Endodermal cell (in vitro differentiated cells): Measurements from ENCODE around the gene C4orf50. TPM values are rescaled to one million over a fixed set of nuclear protein-coding genes. Genes with fewer than 3 reads are reported as not detected.
A peak's percentile ranks its signal among the peaks of the same experiment; 100 is the strongest.
"Not testable (repeated sequence)": the region's sequence is repeated elsewhere in the genome, so short reads cannot be mapped to it uniquely, and the experiment has no call there.

Experiments used
- DNase-seq: peaks from one replicate; pipeline ENCODE4 v3.0.0-alpha.2; 2017
- H3K27ac ChIP-seq: 2 replicates; pipeline ENCODE4 v1.5.1; 2013; ENCODE audit warnings: mild to moderate bottlenecking, low read depth, low read length, moderate library complexity
- H3K27me3 ChIP-seq: 2 replicates; pipeline ENCODE4 v1.6.1; 2013; ENCODE audit warnings: mild to moderate bottlenecking, low read length, moderate library complexity; ENCODE audit not compliant: insufficient read depth, control insufficient read depth, poor library complexity, severe bottlenecking
- H3K36me3 ChIP-seq: 2 replicates; pipeline ENCODE4 v1.7.0; 2013; ENCODE audit warnings: mild to moderate bottlenecking, low read length, moderate library complexity; ENCODE audit not compliant: control insufficient read depth, insufficient read depth
- H3K4me1 ChIP-seq: one replicate; pipeline ENCODE4 v1.7.0; 2013; ENCODE audit warnings: low read length; ENCODE audit not compliant: control insufficient read depth, insufficient read depth
- H3K4me3 ChIP-seq: 2 replicates; pipeline ENCODE4 v1.5.1; 2013; ENCODE audit warnings: mild to moderate bottlenecking, low read length, moderate library complexity
- H3K9ac ChIP-seq: 2 replicates; pipeline ENCODE4 v1.6.1; 2013; ENCODE audit warnings: mild to moderate bottlenecking, low read length, moderate library complexity; ENCODE audit not compliant: poor library complexity, severe bottlenecking; ENCODE audit errors: extremely low read depth
- H3K9me3 ChIP-seq: 2 replicates; pipeline ENCODE4 v1.6.1; 2013; ENCODE audit warnings: mild to moderate bottlenecking, low read length, moderate library complexity; ENCODE audit not compliant: control insufficient read depth
- H3K27ac Mint-ChIP-seq: 2 replicates; pipeline ENCODE4 v1.8.0; 2020; ENCODE audit warnings: mixed read lengths
- H3K27me3 Mint-ChIP-seq: 2 replicates; pipeline ENCODE4 v1.8.0; 2021; ENCODE audit warnings: mild to moderate bottlenecking, mixed read lengths; ENCODE audit not compliant: insufficient read depth
- H3K36me3 Mint-ChIP-seq: 2 replicates; pipeline ENCODE4 v1.8.0; 2020; ENCODE audit warnings: low read depth, mixed read lengths
- H3K4me1 Mint-ChIP-seq: 2 replicates; pipeline ENCODE4 v1.8.0; 2020; ENCODE audit warnings: mixed read lengths
- H3K4me3 Mint-ChIP-seq: 2 replicates; pipeline ENCODE4 v1.8.0; 2020; ENCODE audit warnings: mild to moderate bottlenecking, moderate library complexity, mixed read lengths
- H3K9me3 Mint-ChIP-seq: 2 replicates; pipeline ENCODE4 v1.8.0; 2020; ENCODE audit warnings: mild to moderate bottlenecking, mixed read lengths
- CTCF ChIP-seq: fragments of 200-600 bp; sonication (generic); conservative IDR thresholded peaks from 2 replicates; pipeline ENCODE4 v1.5.0; 2021; ENCODE audit warnings: antibody characterized with exemption, mild to moderate bottlenecking
- WGBS, 2 experiments: methylation state at CpG; one replicate each; pipeline versions ENCODE4 v1.1.5 to v1.1.7; 2013; ENCODE audit warnings: missing lambda C conversion rate in 2 of 2, mixed read lengths in 1 of 2; ENCODE audit not compliant: insufficient coverage in 1 of 2, insufficient read length in 1 of 2; 5-methylcytosine and 5-hydroxymethylcytosine counted together
- total RNA-seq, 2 donors: library from RNA; stranded (reverse); fragmentation: NEBNext Ultra II Directional in 1 of 2; extraction: Animal tissue kit (Norgen Biotek cat#: 25700) in 1 of 2; gene quantifications; 2 replicates in 1 of 2; 3 replicates in 1 of 2; pipeline ENCODE4 v1.2.1, GENCODE V29; 2021

C4orf50 gene
- total RNA-seq, 2 donors from 2014 or later, result 0.84 to 1.6 TPM

DNA sequence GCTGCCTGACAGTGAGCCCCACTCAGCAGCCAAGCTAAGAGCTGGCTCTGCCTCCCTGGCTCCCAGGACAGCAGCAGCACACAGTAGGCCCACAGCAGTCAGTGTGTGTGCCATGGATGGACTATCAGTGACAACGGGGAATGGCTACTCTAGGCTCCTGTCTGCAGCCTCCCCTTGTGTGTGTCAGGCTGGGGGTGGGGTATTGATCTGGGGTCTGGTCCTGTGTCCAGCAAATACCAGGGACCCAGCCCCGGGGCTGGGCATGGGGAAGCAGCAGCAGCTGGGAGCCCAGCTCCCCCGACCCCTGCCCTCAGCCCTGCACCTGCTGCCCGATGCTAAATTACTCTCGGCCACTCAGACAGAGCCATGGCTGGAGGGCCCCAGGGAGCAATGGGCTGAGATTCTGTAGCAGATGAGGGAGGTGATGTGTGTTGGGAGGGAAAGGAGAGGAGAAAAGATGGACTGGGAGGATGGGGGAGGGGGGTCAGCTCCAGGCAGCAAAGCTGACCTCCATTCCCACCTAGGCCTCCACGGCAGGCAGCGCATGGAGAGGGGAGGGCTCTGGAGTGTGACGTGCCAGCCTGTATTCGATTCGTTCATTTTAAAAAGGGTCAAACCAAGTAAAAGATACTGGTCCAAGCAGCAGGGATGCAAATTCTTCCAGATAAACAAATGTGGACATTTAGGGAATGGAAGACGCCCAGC is 64.0 kb downstream of the C4orf50 start:
- Mint-ChIP-seq H3K36me3 (no peaks in the 10 kb centered on the region), H3K27ac (no peak overlapping the region), H3K4me3 (no peak overlapping the region), H3K27me3 (peaks cover 7% of the 10 kb centered on the region), H3K4me1 (peaks cover 2% of the 10 kb centered on the region), H3K9me3 (no peaks in the 10 kb centered on the region)
- no peak for TF ChIP-seq CTCF
- Histone ChIP-seq H3K9me3 (no peaks in the 10 kb centered on the region), H3K4me3 (no peak overlapping the region), H3K9ac (no peak overlapping the region), H3K4me1 (no peaks in the 10 kb centered on the region), H3K36me3 (no peaks in the 10 kb centered on the region), H3K27ac (peak overlapping the region; percentile 98), H3K27me3 (no peaks in the 10 kb centered on the region)
- peak; percentile 35 for DNase-seq
- 90 to 94% methylated on average over 8 to 11 of the region's 11 CpGs for WGBS, 2 experiments

GRCh38 chr4:5952975-5953951 is 65.0 kb downstream of the C4orf50 start:
- Mint-ChIP-seq H3K27ac (no peak overlapping the region), H3K27me3 (peaks cover 7% of the 10 kb centered on the region), H3K36me3 (no peaks in the 10 kb centered on the region), H3K4me3 (no peak overlapping the region), H3K9me3 (no peaks in the 10 kb centered on the region), H3K4me1 (peaks cover 2% of the 10 kb centered on the region)
- Histone ChIP-seq H3K4me3 (no peak overlapping the region), H3K9me3 (no peaks in the 10 kb centered on the region), H3K27ac (peak overlapping the region; percentile 79), H3K27me3 (no peaks in the 10 kb centered on the region), H3K4me1 (no peaks in the 10 kb centered on the region), H3K36me3 (no peaks in the 10 kb centered on the region), H3K9ac (no peak overlapping the region)
- DNase-seq, result peak; percentile 38
- TF ChIP-seq CTCF, result no peak
- WGBS, 2 experiments, result 90 to 92% methylated on average over 11 to 13 of the region's 13 CpGs

- DNase-seq, result peak; percentile 42
- Mint-ChIP-seq H3K27ac (no peak overlapping the region), H3K9me3 (peaks cover 3% of the 10 kb centered on the region)
Observed at GRCh38 chr4:5952286-5952974, 65.8 kb downstream of the C4orf50 start.

GRCh38 chr4:5946653-5947052 is 71.6 kb downstream of the C4orf50 start:
- H3K9me3 Mint-ChIP-seq, result peaks cover 12% of the 10 kb centered on the region
- H3K4me1 Mint-ChIP-seq, result peaks cover 23% of the 10 kb centered on the region
- not testable (repeated sequence) for H3K4me3 Mint-ChIP-seq

More at GRCh38 chr4:5952286-5952974, 65.8 kb downstream of the C4orf50 start:
- Histone ChIP-seq H3K9me3 (peaks cover 8% of the 10 kb centered on the region), H3K27me3 (no peaks in the 10 kb centered on the region), H3K4me3 (no peak overlapping the region), H3K9ac (no peak overlapping the region), H3K27ac (no peak overlapping the region), H3K36me3 (no peaks in the 10 kb centered on the region), H3K4me1 (no peaks in the 10 kb centered on the region)
- H3K27me3 Mint-ChIP-seq, result peaks cover 10% of the 10 kb centered on the region
- H3K4me1 Mint-ChIP-seq, result peaks cover 2% of the 10 kb centered on the region
- no peak overlapping the region for H3K4me3 Mint-ChIP-seq
- WGBS, 2 experiments, result 92 to 93% methylated on average over 13 to 22 of the region's 22 CpGs
- no peak for TF ChIP-seq CTCF
- H3K36me3 Mint-ChIP-seq, result no peaks in the 10 kb centered on the region

More at GRCh38 chr4:5946653-5947052, 71.6 kb downstream of the C4orf50 start:
- peak; percentile 17 for DNase-seq
- not testable (repeated sequence) for H3K27ac ChIP-seq, H3K36me3 ChIP-seq, H3K27me3 ChIP-seq, H3K4me3 ChIP-seq, H3K4me1 ChIP-seq, H3K27ac Mint-ChIP-seq, H3K9ac ChIP-seq, H3K36me3 Mint-ChIP-seq
- H3K9me3 ChIP-seq, result peaks cover 18% of the 10 kb centered on the region
- peaks cover 10% of the 10 kb centered on the region for H3K27me3 Mint-ChIP-seq
- WGBS, 2 experiments, result 79 to 87% methylated on average over 3 to 6 of the region's 6 CpGs
